ENCODE results near the gene CHD3.

- no peak for TF ChIP-seq POLR2A (IDR thresholded peaks at IDR 0.05; ENCODE audit: low read length)
- no peak for TF ChIP-seq GATA1 (IDR thresholded peaks at IDR 0.05; ENCODE audit: low read depth, low read length)
Measured at GRCh38 chr17:7848131-7848579, 40.4 kb upstream of the CHD3 start.
